ENCODE results near the gene TULP1. TPM values are rescaled to one million over a fixed set of nuclear protein-coding genes. Genes with fewer than 3 reads are reported as not detected.

TULP1 gene
- total and polyA plus RNA-seq, 2 of the 8 experiments (the other 6 are each of a cell fraction or from before 2014, with no cell fraction given): 3.2 to 6.8 TPM

DNA sequence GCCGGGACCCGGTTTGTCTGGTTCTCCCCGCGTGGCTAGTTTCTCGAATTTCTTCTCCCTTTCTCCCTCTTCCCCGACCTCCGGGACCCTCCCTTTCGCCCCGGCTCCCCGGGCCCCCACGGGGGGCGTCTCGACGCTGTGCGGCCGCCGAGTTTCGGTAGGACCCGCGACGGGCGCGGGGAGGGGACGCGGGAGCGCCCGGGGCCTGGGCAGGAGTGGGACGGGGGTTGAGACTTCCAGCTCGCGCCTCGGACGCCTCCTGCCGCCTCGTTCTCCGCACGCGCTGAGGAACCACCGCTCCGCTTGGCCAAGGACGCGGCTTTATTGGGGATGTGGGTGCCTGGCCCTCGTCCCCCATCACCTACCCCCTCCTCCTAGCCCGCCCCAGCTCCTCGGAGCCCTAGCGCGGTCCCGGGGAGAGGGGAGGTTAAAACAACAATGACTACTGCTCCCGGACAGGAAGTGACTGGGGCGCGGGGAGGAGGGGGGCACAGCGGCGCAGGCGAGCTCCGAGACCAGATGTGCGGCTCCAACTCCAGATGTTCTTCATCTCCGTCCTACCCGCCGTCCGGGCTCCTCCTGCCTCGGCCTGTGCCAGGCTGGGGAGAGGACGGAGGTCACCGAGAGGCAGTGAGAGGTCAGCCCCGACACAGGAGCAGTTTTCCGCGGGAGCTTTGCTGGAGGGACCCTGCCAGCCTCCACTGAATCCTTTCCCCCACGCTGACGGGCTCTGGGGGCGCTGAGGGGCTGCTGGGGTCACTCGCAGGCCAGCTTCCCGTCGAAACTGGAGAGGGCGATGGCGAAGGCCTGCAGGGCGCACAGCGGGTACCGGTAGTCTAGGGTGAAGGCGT, 14.9 kb downstream of the TULP1 start:
- Histone ChIP-seq H3K79me1 (ENCODE audit: low read depth, low read length) (peaks cover 13% of the 10 kb centered on the region), H3K4ac (replicated peaks; ENCODE audit: insufficient read length, low read depth, low read length) (peak overlapping the region; percentile 76), H4K5ac (ENCODE audit: insufficient read length, low read depth, low read length) (peak overlapping the region; percentile 73), H3K27ac (ENCODE audit: low read depth, low read length) (peak overlapping the region; percentile 69), H3K4me2 (ENCODE audit: insufficient read depth in 1 of 2, low read depth in 2 of 2, low read length in 2 of 2) (peak overlapping the region; percentile 83 to 86), H4K91ac (replicated peaks; ENCODE audit: insufficient read length, low read length) (peak overlapping the region; percentile 92), H2BK15ac (ENCODE audit: low read length) (peak overlapping the region; percentile 98; the same call in 1 of the 2 replicates), H3K14ac (ENCODE audit: insufficient read length) (no peak overlapping the region), H3K27me3 (replicated peaks in 1 of 4; ENCODE audit: control insufficient read depth in 3 of 4, extremely low read depth in 1 of 4, insufficient read depth in 3 of 4, low read length in 3 of 4) (peaks cover 0 to 13% (median 6%) of the 10 kb centered on the region in 4 experiments; a peak in 4 of 7 replicates), H4K8ac (ENCODE audit: extremely low read depth, insufficient read depth, low read length) (peak overlapping the region; percentile 94), H3K23me2 (ENCODE audit: low read depth, low read length) (peaks cover 6% of the 10 kb centered on the region; the same call in 1 of the 2 replicates), H2BK20ac (ENCODE audit: low read length) (no peak overlapping the region), H3K56ac (replicated peaks; ENCODE audit: insufficient read length, low read depth, low read length) (no peak overlapping the region), H3K23ac (ENCODE audit: insufficient read length) (no peak overlapping the region), H3K4me3 (ENCODE audit: extremely low read depth in 1 of 4, insufficient read depth in 2 of 4, low read depth in 3 of 4, low read length in 4 of 4) (peak overlapping the region; percentile 46 to 92 (median 64)), H3K36me3 (ENCODE audit: control insufficient read depth in 2 of 4, insufficient read depth in 4 of 4, low read length in 3 of 4) (no peaks in the 10 kb centered on the region), H3K79me2 (ENCODE audit: control insufficient read depth in 1 of 2, insufficient read depth in 2 of 2, low read length in 2 of 2) (peaks cover 0 to 31% of the 10 kb centered on the region in 2 experiments; a peak in 2 of 4 replicates), H3K4me1 (replicated peaks in 1 of 4; ENCODE audit: control insufficient read depth in 3 of 4, insufficient read depth in 4 of 4, low read length in 3 of 4) (peaks cover 16 to 36% (median 27%) of the 10 kb centered on the region in 4 experiments), H3K9me3 (ENCODE audit: insufficient read depth in 2 of 2, low read depth in 1 of 2, low read length in 1 of 2) (no peaks in the 10 kb centered on the region), H2BK120ac (replicated peaks; ENCODE audit: low read depth, low read length) (no peak overlapping the region), H2AFZ (ENCODE audit: low read length) (no peak overlapping the region), H3K18ac (ENCODE audit: extremely low read depth, low read length) (peak overlapping the region; percentile 98), H2AK5ac (ENCODE audit: low read depth, low read length) (0 out of 2 replicates have a peak overlapping the region, but pooled peaks have one; percentile 11), H3K9ac (replicated peaks in 1 of 4; ENCODE audit: extremely low read depth in 1 of 4, low read depth in 3 of 4, low read length in 3 of 4) (peak overlapping the region; percentile 38 to 90 (median 68)), H2BK12ac (ENCODE audit: low read depth, low read length) (peak overlapping the region; percentile 82), H4K20me1 (replicated peaks in 1 of 2; ENCODE audit: control insufficient read depth in 1 of 2, insufficient read depth in 2 of 2, low read length in 2 of 2) (peaks cover 15 to 18% of the 10 kb centered on the region in 2 experiments), H2BK5ac (ENCODE audit: low read depth, low read length) (peak overlapping the region; percentile 90)
- ChIA-PET CTCF (ENCODE audit: partially characterized antibody) (interaction anchor here (0.6 to 1.5 kb wide), 12 partner anchors 10 to 77 kb away, joined by 3 to 7 read pairs (median 3); no protein-coding TSS in a partner anchor), POLR2A (ENCODE audit: partially characterized antibody) (interaction anchor here (0.7 to 37.6 kb wide), 20 partner anchors 10 to 529 kb away, joined by 3 to 1319 read pairs (median 4); partner anchors contain the start of genes FANCE, MAPK14 and RPL10A)
- FAIRE-seq: no peak
- WGBS, 2 experiments (ENCODE audit: extremely low coverage in 1 of 2, insufficient coverage in 1 of 2, insufficient read length in 1 of 2, insufficient replicate concordance in 2 of 2, low coverage in 1 of 2, low lambda C conversion rate in 2 of 2, missing lambda C conversion rate in 1 of 2): 1% methylated on average over 59 of the region's 77 CpGs; no CpG with 5 or more reads in 1 of the 2 experiments
- DNase-seq (ENCODE audit: low read depth in 1 of 2, low spot score in 2 of 2): peak in 1 of 2 experiments; percentile 77
- TF ChIP-seq EZH2 (IDR thresholded peaks at IDR 0.05; ENCODE audit: low read depth, low read length, severe bottlenecking): peak; percentile 28
- peak; percentile 35 for TF ChIP-seq RNF2 (IDR thresholded peaks at IDR 0.05; ENCODE audit: borderline replicate concordance, low read depth, low read length, missing control alignments, poor library complexity, severe bottlenecking)
- peak in 1 of 2 experiments; percentile 59; a peak in 1 of 3 replicates for TF ChIP-seq EP300 (IDR thresholded peaks at IDR 0.05; ENCODE audit: borderline replicate concordance in 1 of 2, low read depth in 2 of 2, low read length in 2 of 2)
- no peak for TF ChIP-seq RXRA (IDR thresholded peaks at IDR 0.05; ENCODE audit: insufficient read depth, low read depth, low read length)
- TF ChIP-seq TCF12 (IDR thresholded peaks at IDR 0.05; ENCODE audit: low read depth, low read length): peak; percentile 86; the same call in 1 of the 2 replicates
- TF ChIP-seq, protein P1, sequence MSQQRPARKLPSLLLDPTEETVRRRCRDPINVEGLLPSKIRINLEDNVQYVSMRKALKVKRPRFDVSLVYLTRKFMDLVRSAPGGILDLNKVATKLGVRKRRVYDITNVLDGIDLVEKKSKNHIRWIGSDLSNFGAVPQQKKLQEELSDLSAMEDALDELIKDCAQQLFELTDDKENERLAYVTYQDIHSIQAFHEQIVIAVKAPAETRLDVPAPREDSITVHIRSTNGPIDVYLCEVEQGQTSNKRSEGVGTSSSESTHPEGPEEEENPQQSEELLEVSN (IDR thresholded peaks at IDR 0.05): peak; percentile 92
- no peak for TF ChIP-seq CBX5 (IDR thresholded peaks at IDR 0.05; ENCODE audit: low read depth, low read length)
- peak; percentile 53; the same call in 1 of the 2 replicates for TF ChIP-seq GABPA (IDR thresholded peaks at IDR 0.05; ENCODE audit: borderline replicate concordance, insufficient read depth, low read length)
